ENCODE results near the gene DNAJC27. TPM values are rescaled to one million over a fixed set of nuclear protein-coding genes. Genes with fewer than 3 reads are reported as not detected.

Gene DNAJC27
- total and polyA plus RNA-seq, 9 of the 15 experiments (the other 6 are each of a cell fraction or from before 2014, with no cell fraction given): 0.53 to 5.9 (median 3.0) TPM

DNA sequence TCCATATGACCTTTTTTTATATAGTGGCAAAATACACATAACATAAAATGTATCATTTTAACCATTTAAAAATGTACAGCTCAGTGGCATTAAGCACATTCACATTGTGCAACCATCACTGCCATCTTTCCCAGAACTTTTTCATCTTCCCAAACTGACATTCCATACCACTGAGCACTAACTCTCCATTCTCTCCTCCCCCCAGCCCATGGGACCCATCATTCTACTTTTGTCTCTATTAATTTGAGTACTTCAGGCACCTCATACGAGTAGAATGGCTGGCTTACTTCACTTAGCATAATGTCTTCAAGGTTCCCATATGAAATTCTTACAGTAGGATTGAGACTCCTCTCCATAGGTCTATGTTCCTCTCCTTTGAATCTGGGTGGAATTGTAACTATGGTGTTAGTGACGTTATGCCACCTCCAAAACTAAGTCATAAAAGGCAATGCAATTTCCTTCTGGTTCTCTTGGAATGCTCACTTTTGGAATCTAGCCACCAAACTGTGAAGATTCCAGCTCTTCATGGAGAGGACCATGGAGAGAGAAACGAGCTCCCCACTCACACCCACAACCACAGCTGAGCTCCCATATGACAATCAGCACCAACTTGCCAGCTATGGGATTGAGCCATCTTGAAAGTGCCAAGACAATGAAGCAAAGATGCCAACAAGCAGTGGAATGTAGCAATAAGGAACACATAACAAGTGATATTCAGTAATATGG is 9.8 kb upstream of the DNAJC27 start (continued):
- no peak for TF ChIP-seq ZNF561 (CRISPR knock-in tag; conservative IDR thresholded peaks at IDR 0.05)

DNA sequence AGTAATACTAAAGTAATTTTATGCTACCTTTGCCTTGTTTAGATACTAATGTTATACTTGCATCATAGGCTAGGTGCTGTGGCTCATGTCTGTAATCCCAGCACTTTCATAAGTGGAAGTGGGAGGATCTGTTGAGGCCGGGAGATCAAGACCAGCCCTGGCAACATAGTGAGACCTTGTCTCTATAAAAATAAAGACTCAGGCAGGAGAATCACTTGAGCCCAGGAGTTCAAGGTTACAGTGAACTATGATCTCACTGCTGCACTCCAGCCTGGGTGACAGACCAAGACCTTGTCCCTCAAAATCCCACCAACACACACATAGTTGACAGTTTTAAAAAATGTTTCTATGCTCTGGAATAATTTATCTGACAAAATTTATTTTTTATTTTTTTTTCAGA is 6.9 kb upstream of the DNAJC27 start:
- H2AFZ ChIP-seq (ENCODE audit: low read depth, low read length): no peak overlapping the region
- POLR2A ChIA-PET: interaction anchor here (0.6 kb wide), 1 partner anchor 71 kb away, joined by 3 read pairs; no protein-coding TSS in a partner anchor
- no peaks in the 10 kb centered on the region for H3K79me2 ChIP-seq (ENCODE audit: control insufficient read depth, insufficient read depth, low read length)
- no peaks in the 10 kb centered on the region for H4K20me1 ChIP-seq (replicated peaks; ENCODE audit: control insufficient read depth, insufficient read depth, low read length)
- DNase-seq (ENCODE audit: extremely low read depth in 1 of 4, low spot score in 3 of 4) (no peak), ATAC-seq (no peak), FAIRE-seq (no peak)
- CTCF ChIA-PET (ENCODE audit: low intra/inter-chr PET ratio): no interaction called here
- no TSS peak for BruUV-seq (replicated peaks)
- H3K4me3 ChIP-seq: no peak overlapping the region
- in situ Hi-C loops (cut with MboI): loop anchor here (5.0 kb wide), 1 partner anchor 154 kb away; no protein-coding TSS in a partner anchor
- H3K9ac ChIP-seq (ENCODE audit: insufficient read depth in 1 of 2, low read depth in 2 of 2, low read length in 2 of 2): no peak overlapping the region
- intact Hi-C loops (cut with micrococcal nuclease): loop anchor here (10.0 kb wide), 2 partner anchors 124 to 564 kb away; no protein-coding TSS in a partner anchor
- no peak overlapping the region for H3K27ac ChIP-seq (ENCODE audit: extremely low read depth, low read depth, low read length)
- no peak overlapping the region for H3K4me2 ChIP-seq (ENCODE audit: insufficient read depth, low read length)
- H3K4me1 ChIP-seq (replicated peaks in 1 of 2; ENCODE audit: control insufficient read depth in 2 of 2, insufficient read depth in 2 of 2, low read length in 2 of 2): peaks cover 3 to 4% of the 10 kb centered on the region in 2 experiments; a peak in 4 of 5 replicates
- WGBS (ENCODE audit: insufficient coverage, low coverage, missing lambda C conversion rate): 12% methylated on average over 1 of the region's 1 CpG
- no peaks in the 10 kb centered on the region for H3K36me3 ChIP-seq (ENCODE audit: control insufficient read depth, insufficient read depth, low read length)
- no peaks in the 10 kb centered on the region for H3K9me1 ChIP-seq (ENCODE audit: control insufficient read depth, insufficient read depth, low read length)
- TF ChIP-seq PTBP1 (IDR thresholded peaks at IDR 0.05; ENCODE audit: low read depth, low read length) (no peak), CCNT2 (IDR thresholded peaks at IDR 0.05; ENCODE audit: borderline replicate concordance, extremely low read depth, insufficient read length, low read depth, low read length) (no peak)
- peaks cover 7% of the 10 kb centered on the region in 2 experiments; a peak in 4 of 5 replicates for H3K27me3 ChIP-seq (ENCODE audit: control insufficient read depth in 2 of 2, insufficient read depth in 2 of 2, low read length in 2 of 2)
- no peaks in the 10 kb centered on the region for H3K9me3 ChIP-seq (replicated peaks; ENCODE audit: control insufficient read depth, insufficient read depth, low read depth, low read length)

All from K562 (cell line).